GM20000 (cell line): ENCODE results near the gene BCAP31.

Experiments
- DNase-seq: peaks from one replicate; pipeline ENCODE4 v3.0.0; 2012; ENCODE audit warnings: low spot score
- CTCF ChIP-seq: IDR thresholded peaks from 2 replicates; pipeline ENCODE4 v1.5.1; 2012; ENCODE audit warnings: mild to moderate bottlenecking, control low read depth; ENCODE audit errors: extremely low read depth, missing control alignments

BCAP31 gene

DNA sequence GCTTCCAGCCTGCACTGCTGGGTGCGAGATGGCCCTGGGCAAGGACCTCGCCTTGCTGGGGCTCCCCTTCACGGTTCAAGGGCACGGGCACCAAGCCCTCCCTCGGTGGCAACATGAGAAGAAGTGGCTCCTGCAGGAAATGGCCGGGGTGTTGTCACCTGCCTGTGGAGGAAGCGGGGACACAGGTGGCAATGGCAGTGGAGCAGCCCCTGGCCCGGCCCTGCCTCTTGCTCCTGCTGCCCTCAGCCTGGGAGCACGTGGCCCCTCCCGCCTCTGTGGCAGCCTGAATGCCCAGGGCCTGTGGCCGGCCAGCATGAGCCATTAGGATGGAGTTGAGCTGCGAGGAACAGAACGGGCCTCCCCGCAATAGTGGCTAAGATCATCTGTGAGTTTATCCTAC, 17.3 kb upstream of the BCAP31 start:
- no peak for DNase-seq

DNA sequence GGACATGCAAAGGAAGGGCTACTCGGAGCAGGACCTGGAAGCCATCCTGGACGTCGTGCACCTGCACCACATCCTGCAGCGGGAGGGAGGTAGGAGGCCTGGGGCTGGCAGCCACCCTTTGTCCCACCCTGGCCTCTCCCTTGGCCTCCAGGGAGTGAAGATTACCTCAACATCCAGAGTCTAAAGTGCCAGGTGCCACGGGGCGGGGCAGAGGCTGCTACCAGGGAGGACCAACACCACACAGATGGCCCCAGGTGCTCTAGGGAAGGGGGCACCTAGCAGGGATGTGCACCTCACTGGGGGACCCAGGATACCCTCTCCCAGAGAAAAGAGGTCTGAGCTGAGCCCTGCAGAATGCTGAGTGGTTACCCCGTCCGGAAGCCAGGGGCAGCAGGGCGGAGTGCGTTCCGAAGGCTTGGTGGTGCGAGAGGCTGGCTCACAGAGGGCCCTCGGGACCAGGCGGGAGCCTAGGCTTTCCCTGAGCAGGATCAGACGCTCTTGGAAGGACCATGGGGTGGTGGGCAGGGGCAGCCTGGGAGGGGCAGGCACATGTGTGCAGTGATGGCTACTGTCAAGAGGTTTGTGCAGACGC, 16.5 kb upstream of the BCAP31 start:
- DNase-seq, result no peak
- TF ChIP-seq CTCF, result no peak

More for the DNA sequence above, 17.3 kb upstream of the BCAP31 start:
- TF ChIP-seq CTCF, result no peak

GRCh38 chrX:153739754-153740486, 15.7 kb upstream of the BCAP31 start:
- no peak for TF ChIP-seq CTCF
- no peak for DNase-seq

- no peak for TF ChIP-seq CTCF
- no peak for DNase-seq
Measured at GRCh38 chrX:153738056-153738605, 13.9 kb upstream of the BCAP31 start.

DNA sequence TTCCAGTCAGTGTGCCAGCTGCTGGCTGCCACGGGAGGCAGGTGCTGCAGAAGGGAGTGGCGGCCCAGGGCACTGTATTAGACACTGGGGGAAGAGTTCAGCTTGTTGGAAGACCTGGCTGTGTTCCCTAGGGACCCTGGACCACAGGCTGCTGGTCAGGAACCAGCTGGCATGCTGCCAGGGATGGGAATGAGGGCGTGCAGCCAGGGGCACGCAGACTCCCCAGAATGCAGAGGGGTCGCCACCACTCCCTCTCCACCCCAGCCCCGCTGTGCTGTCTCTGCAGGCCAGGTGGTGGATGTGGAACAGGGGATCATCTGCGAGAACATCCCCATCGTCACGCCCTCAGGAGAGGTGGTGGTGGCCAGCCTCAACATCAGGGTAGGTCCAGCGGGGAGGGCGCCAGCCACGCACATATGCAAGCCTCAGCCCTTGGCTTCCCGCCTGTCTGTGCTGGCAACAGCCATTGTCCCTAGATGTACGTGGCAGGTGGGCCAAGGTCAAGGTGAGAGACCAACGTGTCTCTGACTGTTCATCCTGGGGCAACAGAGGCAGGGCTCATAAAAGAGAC, 12.8 kb upstream of the BCAP31 start:
- no peak for DNase-seq
- no peak for TF ChIP-seq CTCF

GRCh38 chrX:153736071-153736820, 12.1 kb upstream of the BCAP31 start:
- DNase-seq, result no peak
- no peak for TF ChIP-seq CTCF

DNA sequence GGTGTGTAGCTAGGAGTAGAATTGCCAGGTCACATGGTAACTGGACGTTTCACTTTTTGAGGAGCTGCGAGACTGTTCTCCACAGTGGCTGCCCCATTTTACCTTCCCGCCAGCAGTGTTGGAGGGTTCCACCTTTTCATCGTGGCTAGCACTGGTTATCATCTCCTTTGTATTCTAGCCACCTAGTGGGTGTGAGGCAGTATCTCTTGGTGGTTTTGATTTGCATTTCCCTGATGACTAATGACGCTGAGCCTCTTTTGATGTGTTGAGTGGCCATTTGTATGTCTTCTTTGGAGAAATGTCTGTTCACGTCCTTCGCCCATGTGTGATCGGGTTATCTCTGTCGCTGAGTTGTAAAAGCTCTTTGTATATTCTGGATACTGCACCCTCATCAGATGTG, 11.1 kb upstream of the BCAP31 start:
- DNase-seq, result no peak
- TF ChIP-seq CTCF, result no peak
